Spleen (tissue), 11 donors: ENCODE results near the gene ICAM5. TPM values are rescaled to one million over a fixed set of nuclear protein-coding genes. Genes with fewer than 3 reads are reported as not detected.

ENCODE experiments used
- DNase-seq: peaks from one replicate; pipeline ENCODE4 v3.0.0-alpha.2; 2020
- H3K27ac ChIP-seq, 8 donors: fragments of 200-600 bp; sonication (generic) in 7 of 8; 1 replicate in 4 of 8; 2 replicates in 4 of 8; pipeline versions ENCODE4 v1.5.0 to v1.8.0; 2016 to 2021; ENCODE audit warnings: inconsistent platforms in 4 of 8, mild to moderate bottlenecking in 4 of 8, moderate library complexity in 1 of 8
- H3K27me3 ChIP-seq, 7 donors: fragments of 200-600 bp; sonication (generic) in 6 of 7; replicated peaks in 1 of 7; 1 replicate in 4 of 7; 2 replicates in 3 of 7; pipeline versions ENCODE4 v1.5.0 to v1.8.0; 2016 to 2021; ENCODE audit warnings: inconsistent platforms in 3 of 7, mild to moderate bottlenecking in 1 of 7
- H3K36me3 ChIP-seq, 6 donors: fragments of 200-600 bp; sonication (generic) in 5 of 6; 1 replicate in 4 of 6; 2 replicates in 2 of 6; pipeline versions ENCODE4 v1.5.0 to v1.8.0; 2016 to 2021; ENCODE audit warnings: inconsistent platforms in 2 of 6
- H3K4me1 ChIP-seq, 6 donors: fragments of 200-600 bp; sonication (generic) in 5 of 6; 1 replicate in 3 of 6; 2 replicates in 3 of 6; pipeline versions ENCODE4 v1.5.0 to v1.8.0; 2016 to 2021; ENCODE audit warnings: inconsistent platforms in 3 of 6
- H3K4me3 ChIP-seq, 8 donors: fragments of 200-600 bp; sonication (generic) in 7 of 8; 1 replicate in 4 of 8; 2 replicates in 4 of 8; pipeline versions ENCODE4 v1.5.0 to v1.8.0; 2016 to 2021; ENCODE audit warnings: inconsistent platforms in 4 of 8, mild to moderate bottlenecking in 4 of 8, moderate library complexity in 2 of 8
- H3K9me3 ChIP-seq, 8 donors: fragments of 200-600 bp; sonication (generic) in 7 of 8; 1 replicate in 4 of 8; 2 replicates in 4 of 8; pipeline versions ENCODE4 v1.5.0 to v1.8.0; 2016 to 2021; ENCODE audit warnings: inconsistent platforms in 4 of 8
- POLR2A ChIP-seq, 3 donors: fragments of 450-650 bp; IDR thresholded peaks; one replicate each; pipeline ENCODE4 v1.5.1; 2017; ENCODE audit warnings: antibody characterized with exemption in 3 of 3, mild to moderate bottlenecking in 1 of 3
- POLR2AphosphoS5 ChIP-seq, 3 donors: sonication (generic); formaldehyde crosslinking; IDR thresholded peaks; one replicate each; pipeline ENCODE4 v1.5.1; 2017; ENCODE audit warnings: antibody characterized with exemption in 3 of 3
- WGBS, 5 donors: extraction: QIAGEN DNeasy Blood & Tissue Kit in 3 of 5; methylation state at CpG; one replicate each; pipeline versions ENCODE4 v1.1.5 to v1.1.7; 2013 to 2018; 5-methylcytosine and 5-hydroxymethylcytosine counted together
- intact Hi-C: fragments of 100-400 bp; cut with DNase I; formaldehyde crosslinking; loops from one replicate; pipeline ENCODE4 v1.15.0; 2023; ENCODE audit warnings: low total_unique reads
- polyA plus RNA-seq, 3 donors: library from polyadenylated mRNA; stranded (reverse); fragments of 200-250 nt; gene quantifications; one replicate each; pipeline ENCODE4 v1.2.1, GENCODE V29; 2013
- total RNA-seq, 7 donors: library from RNA; depleted of rRNA in 3 of 7; stranded (reverse); fragments of >200 nt in 3 of 7; fragmentation: NEBNext Ultra II Directional in 4 of 7; extraction: Animal tissue kit (Norgen Biotek cat#: 25700) in 4 of 7; gene quantifications; one replicate each; pipeline versions ENCODE4 v1.1.0 to v1.2.1, GENCODE V29; 2016 to 2021
- TF ChIP-seq, protein P1 (sequence below), 11 experiments: fragments of 200-600 bp in 7 of 11; fragments of 450-650 bp in 4 of 11; sonication (generic) in 4 of 11; IDR thresholded peaks in 8 of 11; conservative IDR thresholded peaks in 3 of 11; 1 replicate in 7 of 11; 2 replicates in 4 of 11; pipeline versions ENCODE4 v1.4.0 to v1.8.0; 2016 to 2021; ENCODE audit warnings: antibody characterized with exemption in 11 of 11, inconsistent platforms in 4 of 11, mild to moderate bottlenecking in 1 of 11
- donor health status: healthy with polysubstance abuse.
- donor health status: DM: no; HTN: no; CAD: no; lungs with moderate emphysema.
- donor health status: DM: no; HTN: no; CAD: no.
- donor health status: Bipolar disorder and iron deficiency.
- donor health status: healthy.
- donor health status: DM: no; HTN: no; CAD: no.
- donor health status: DM: yes; HTN: yes; CAD: no.

The ICAM5 gene
- total and polyA plus RNA-seq, 10 donors = 0.07 to 1.4 (median 0.69) TPM

DNA sequence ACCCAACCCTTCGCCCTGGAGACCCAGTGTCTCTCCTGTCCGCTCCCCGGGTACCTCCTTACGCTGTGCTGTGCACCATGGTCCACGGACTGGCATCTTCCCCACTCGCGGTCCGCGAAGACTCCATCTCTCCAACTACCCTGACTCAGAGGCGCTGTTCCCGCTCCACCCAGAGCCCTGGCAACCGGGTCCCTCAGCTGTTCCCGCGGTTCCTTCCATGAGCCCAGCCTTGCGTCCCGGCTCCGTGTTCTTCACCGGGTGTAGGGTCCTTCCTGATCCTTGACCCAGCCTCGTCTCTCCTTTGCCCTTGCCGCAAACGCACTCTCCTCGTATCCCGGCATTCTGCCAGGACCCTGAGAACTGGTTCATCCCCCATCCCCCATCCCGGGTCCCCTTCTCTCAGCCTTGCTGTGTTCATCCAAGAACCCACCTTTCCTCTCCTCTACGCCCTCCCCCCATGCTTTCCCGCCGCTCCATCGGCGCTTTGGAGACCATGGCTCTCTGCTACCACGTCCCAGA lies 664 bp downstream of the ICAM5 start:
- H3K27ac ChIP-seq = no peak overlapping the region
- WGBS, 5 donors = 1 to 5% (median 1%) methylated on average over 30 of the region's 30 CpGs

DNA sequence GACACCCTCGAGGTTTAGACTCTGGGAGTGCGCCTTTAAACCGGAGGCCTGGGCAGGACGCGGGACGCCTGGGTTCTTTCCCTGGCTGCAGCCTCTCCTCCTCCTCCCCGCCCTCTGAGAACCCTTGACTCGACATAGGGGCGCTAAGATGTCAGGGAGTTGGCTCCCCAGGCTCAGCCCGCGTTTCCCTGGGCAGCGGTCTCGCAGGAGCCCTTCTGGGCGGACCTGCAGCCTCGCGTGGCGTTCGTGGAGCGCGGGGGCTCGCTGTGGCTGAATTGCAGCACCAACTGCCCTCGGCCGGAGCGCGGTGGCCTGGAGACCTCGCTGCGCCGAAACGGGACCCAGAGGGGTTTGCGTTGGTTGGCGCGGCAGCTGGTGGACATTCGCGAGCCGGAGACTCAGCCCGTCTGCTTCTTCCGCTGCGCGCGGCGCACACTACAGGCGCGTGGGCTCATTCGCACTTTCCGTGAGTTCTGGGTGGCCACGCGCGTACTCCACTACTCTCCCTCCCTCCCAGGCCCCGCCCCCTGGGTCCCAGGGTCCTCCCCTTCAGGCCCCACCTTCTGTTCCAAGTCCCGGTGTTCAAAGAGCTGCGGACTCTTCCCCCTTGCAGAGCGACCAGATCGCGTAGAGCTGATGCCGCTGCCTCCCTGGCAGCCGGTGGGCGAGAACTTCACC lies 1.3 kb downstream of the ICAM5 start:
- Histone ChIP-seq H3K27me3 (peaks cover 20 to 94% (median 88%) of the 10 kb centered on the region in 7 donors), H3K4me3 (peak overlapping the region; percentile 14 to 70 (median 43)), H3K36me3 (peaks cover 1 to 4% (median 2%) of the 10 kb centered on the region in 6 donors), H3K9me3 (no peaks in the 10 kb centered on the region), H3K4me1 (peaks cover 71 to 100% (median 94%) of the 10 kb centered on the region in 6 donors), H3K27ac (peak overlapping the region in 3 of 8 donors; percentile 9 to 20 (median 19))
- TF ChIP-seq, protein P1, sequence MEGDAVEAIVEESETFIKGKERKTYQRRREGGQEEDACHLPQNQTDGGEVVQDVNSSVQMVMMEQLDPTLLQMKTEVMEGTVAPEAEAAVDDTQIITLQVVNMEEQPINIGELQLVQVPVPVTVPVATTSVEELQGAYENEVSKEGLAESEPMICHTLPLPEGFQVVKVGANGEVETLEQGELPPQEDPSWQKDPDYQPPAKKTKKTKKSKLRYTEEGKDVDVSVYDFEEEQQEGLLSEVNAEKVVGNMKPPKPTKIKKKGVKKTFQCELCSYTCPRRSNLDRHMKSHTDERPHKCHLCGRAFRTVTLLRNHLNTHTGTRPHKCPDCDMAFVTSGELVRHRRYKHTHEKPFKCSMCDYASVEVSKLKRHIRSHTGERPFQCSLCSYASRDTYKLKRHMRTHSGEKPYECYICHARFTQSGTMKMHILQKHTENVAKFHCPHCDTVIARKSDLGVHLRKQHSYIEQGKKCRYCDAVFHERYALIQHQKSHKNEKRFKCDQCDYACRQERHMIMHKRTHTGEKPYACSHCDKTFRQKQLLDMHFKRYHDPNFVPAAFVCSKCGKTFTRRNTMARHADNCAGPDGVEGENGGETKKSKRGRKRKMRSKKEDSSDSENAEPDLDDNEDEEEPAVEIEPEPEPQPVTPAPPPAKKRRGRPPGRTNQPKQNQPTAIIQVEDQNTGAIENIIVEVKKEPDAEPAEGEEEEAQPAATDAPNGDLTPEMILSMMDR (IDR thresholded peaks at IDR 0.05 in 8 of 11, conservative IDR thresholded peaks at IDR 0.05 in 3 of 11) = no peak
- TF ChIP-seq POLR2AphosphoS5 (IDR thresholded peaks at IDR 0.05) (peak; percentile 32 to 67 (median 40)), POLR2A (IDR thresholded peaks at IDR 0.05) (no peak)
- 0 to 1% (median 1%) methylated on average over 6 to 57 of the region's 57 CpGs for WGBS, 5 donors
- DNase-seq = peak; percentile 88
- intact Hi-C loops = no loop called here

More for the DNA sequence above, 664 bp downstream of the ICAM5 start:
- H3K36me3 ChIP-seq = peaks cover 3 to 10% (median 8%) of the 10 kb centered on the region in 6 donors
- H3K4me1 ChIP-seq = peaks cover 74 to 100% (median 94%) of the 10 kb centered on the region in 6 donors
- H3K27me3 ChIP-seq = peaks cover 20 to 88% (median 82%) of the 10 kb centered on the region in 7 donors
- intact Hi-C loops = no loop called here
- DNase-seq = no peak
- peak overlapping the region in 6 of 8 donors; percentile 39 to 70 (median 44) for H3K4me3 ChIP-seq
- H3K9me3 ChIP-seq = no peaks in the 10 kb centered on the region
- no peak for TF ChIP-seq POLR2A (IDR thresholded peaks at IDR 0.05)
- TF ChIP-seq POLR2AphosphoS5 (IDR thresholded peaks at IDR 0.05) = no peak
- TF ChIP-seq, protein P1 (IDR thresholded peaks at IDR 0.05 in 8 of 11, conservative IDR thresholded peaks at IDR 0.05 in 3 of 11) = no peak

- H3K4me1 ChIP-seq = peaks cover 67 to 100% (median 90%) of the 10 kb centered on the region in 6 donors
- intact Hi-C loops = no loop called here
- H3K27ac ChIP-seq = peak overlapping the region in 4 of 8 donors; percentile 8 to 20 (median 14)
- no peak for DNase-seq
- no peak for TF ChIP-seq POLR2AphosphoS5 (IDR thresholded peaks at IDR 0.05)
- TF ChIP-seq POLR2A (IDR thresholded peaks at IDR 0.05) = no peak
- TF ChIP-seq, protein P1 (IDR thresholded peaks at IDR 0.05 in 8 of 11, conservative IDR thresholded peaks at IDR 0.05 in 3 of 11) = no peak
- H3K4me3 ChIP-seq = peak overlapping the region; percentile 14 to 70 (median 43)
- H3K9me3 ChIP-seq = no peaks in the 10 kb centered on the region
- peaks cover 20 to 100% (median 95%) of the 10 kb centered on the region in 7 donors for H3K27me3 ChIP-seq
- H3K36me3 ChIP-seq = no peaks in the 10 kb centered on the region
- 0 to 2% (median 2%) methylated on average over 3 to 49 of the region's 49 CpGs for WGBS, 5 donors
These were observed 1.9 kb downstream of the ICAM5 start for GRCh38 chr19:10291554-10292205.
